Subcutaneous abdominal adipose tissue (tissue), 5 donors: Measurements from ENCODE around the gene H3-3A.

Source experiments
- H3K27ac ChIP-seq: one replicate; pipeline ENCODE4 v1.7.0; 2013; ENCODE audit warnings: low read depth, mild to moderate bottlenecking, inconsistent platforms, low read length, moderate library complexity
- H3K27me3 ChIP-seq, 5 donors: one replicate each; pipeline ENCODE4 v1.7.0; 2013; ENCODE audit warnings: low read length in 5 of 5, inconsistent platforms in 1 of 5; ENCODE audit not compliant: control insufficient read depth in 5 of 5, insufficient read depth in 4 of 5
- H3K36me3 ChIP-seq, 5 donors: one replicate each; pipeline ENCODE4 v1.7.0; 2013; ENCODE audit warnings: low read length in 5 of 5; ENCODE audit not compliant: control insufficient read depth in 5 of 5, insufficient read depth in 5 of 5
- H3K4me1 ChIP-seq, 5 donors: one replicate each; pipeline ENCODE4 v1.7.0; 2013; ENCODE audit warnings: low read length in 5 of 5, mild to moderate bottlenecking in 3 of 5, moderate library complexity in 1 of 5; ENCODE audit not compliant: control insufficient read depth in 5 of 5, insufficient read depth in 5 of 5
- H3K4me3 ChIP-seq, 5 donors: one replicate each; pipeline ENCODE4 v1.7.0; 2013; ENCODE audit warnings: low read length in 5 of 5, low read depth in 1 of 5
- H3K9ac ChIP-seq, 5 donors: one replicate each; pipeline ENCODE4 v1.7.0; 2013; ENCODE audit warnings: low read length in 5 of 5, mild to moderate bottlenecking in 4 of 5, moderate library complexity in 3 of 5
- H3K9me3 ChIP-seq, 5 donors: one replicate each; pipeline ENCODE4 v1.7.0; 2013; ENCODE audit warnings: low read length in 5 of 5; ENCODE audit not compliant: control insufficient read depth in 5 of 5
- donor health status: healthy.
- donor health status: healthy.
- donor health status: healthy.
- donor health status: healthy.
- donor health status: healthy.

The H3-3A gene

DNA sequence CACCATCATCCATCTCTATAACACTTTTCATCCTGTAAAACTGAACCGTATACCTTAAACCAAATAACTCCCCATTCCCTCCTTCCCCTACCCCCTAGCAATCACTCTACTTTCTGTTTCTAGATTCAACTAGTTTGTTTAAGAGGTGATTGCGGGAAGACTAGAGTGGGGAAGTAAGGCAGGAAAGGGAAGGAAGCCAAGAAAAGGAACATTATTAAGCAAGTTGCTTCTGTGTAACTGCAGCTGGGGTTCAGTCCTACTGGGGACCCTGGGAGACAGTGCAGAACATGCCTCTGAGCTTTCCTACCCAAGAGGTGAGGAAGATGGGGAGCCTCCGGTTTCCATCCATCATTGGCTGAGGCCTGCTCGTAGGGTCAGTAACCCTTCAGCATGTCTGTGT is 28.9 kb upstream of the H3-3A start:
- Histone ChIP-seq H3K9me3 (no peaks in the 10 kb centered on the region), H3K9ac (no peak overlapping the region), H3K4me3 (peak overlapping the region in 1 of 5 donors; percentile 7), H3K27ac (no peak overlapping the region), H3K27me3 (no peaks in the 10 kb centered on the region), H3K36me3 (no peaks in the 10 kb centered on the region), H3K4me1 (peaks cover 5 to 13% (median 8%) of the 10 kb centered on the region in 5 donors)

- Histone ChIP-seq H3K27ac (peak overlapping the region; percentile 24), H3K4me3 (peak overlapping the region in 1 of 5 donors; percentile 7), H3K9ac (no peak overlapping the region), H3K9me3 (no peaks in the 10 kb centered on the region), H3K27me3 (no peaks in the 10 kb centered on the region), H3K36me3 (no peaks in the 10 kb centered on the region), H3K4me1 (peaks cover 5 to 12% (median 8%) of the 10 kb centered on the region in 5 donors)
Observed at GRCh38 chr1:226033991-226034390, 28.5 kb upstream of the H3-3A start.

- Histone ChIP-seq H3K4me3 (no peak overlapping the region), H3K9me3 (no peaks in the 10 kb centered on the region), H3K4me1 (peaks cover 5 to 12% (median 8%) of the 10 kb centered on the region in 5 donors), H3K9ac (peak overlapping the region in 1 of 5 donors; percentile 20), H3K27ac (peak overlapping the region; percentile 24), H3K36me3 (no peaks in the 10 kb centered on the region), H3K27me3 (no peaks in the 10 kb centered on the region)
Observed at GRCh38 chr1:226034482-226034881, 28.0 kb upstream of the H3-3A start.

- no peaks in the 10 kb centered on the region for H3K9me3 ChIP-seq
- no peak overlapping the region for H3K9ac ChIP-seq
- H3K27ac ChIP-seq = no peak overlapping the region
- H3K27me3 ChIP-seq = no peaks in the 10 kb centered on the region
- peaks cover 5 to 12% (median 8%) of the 10 kb centered on the region in 5 donors for H3K4me1 ChIP-seq
- H3K36me3 ChIP-seq = no peaks in the 10 kb centered on the region
- no peak overlapping the region for H3K4me3 ChIP-seq
Observed at GRCh38 chr1:226035915-226036314, 26.6 kb upstream of the H3-3A start.

- H3K4me1 ChIP-seq = peaks cover 5 to 10% (median 6%) of the 10 kb centered on the region in 5 donors
- H3K27ac ChIP-seq = no peak overlapping the region
- H3K9ac ChIP-seq = no peak overlapping the region
- no peaks in the 10 kb centered on the region for H3K9me3 ChIP-seq
- H3K4me3 ChIP-seq = no peak overlapping the region
- no peaks in the 10 kb centered on the region for H3K27me3 ChIP-seq
- no peaks in the 10 kb centered on the region for H3K36me3 ChIP-seq
Observed at GRCh38 chr1:226038661-226039060, 23.9 kb upstream of the H3-3A start.

GRCh38 chr1:226041419-226041818 is 21.1 kb upstream of the H3-3A start:
- Histone ChIP-seq H3K36me3 (peaks cover 0 to 3% (median 0%) of the 10 kb centered on the region in 5 donors), H3K27me3 (no peaks in the 10 kb centered on the region), H3K27ac (no peak overlapping the region), H3K9me3 (no peaks in the 10 kb centered on the region), H3K4me1 (no peaks in the 10 kb centered on the region), H3K4me3 (no peak overlapping the region), H3K9ac (no peak overlapping the region)

GRCh38 chr1:226044514-226045101 is 17.9 kb upstream of the H3-3A start:
- peaks cover 0 to 10% (median 0%) of the 10 kb centered on the region in 5 donors for H3K4me1 ChIP-seq
- H3K27me3 ChIP-seq = no peaks in the 10 kb centered on the region
- no peaks in the 10 kb centered on the region for H3K9me3 ChIP-seq
- no peak overlapping the region for H3K4me3 ChIP-seq
- H3K27ac ChIP-seq = no peak overlapping the region
- no peak overlapping the region for H3K9ac ChIP-seq
- H3K36me3 ChIP-seq = peaks cover 0 to 3% (median 0%) of the 10 kb centered on the region in 5 donors

- Histone ChIP-seq H3K9me3 (no peaks in the 10 kb centered on the region), H3K27me3 (no peaks in the 10 kb centered on the region), H3K36me3 (peaks cover 0 to 3% (median 0%) of the 10 kb centered on the region in 5 donors), H3K4me3 (no peak overlapping the region), H3K27ac (no peak overlapping the region), H3K9ac (no peak overlapping the region), H3K4me1 (peaks cover 0 to 10% (median 0%) of the 10 kb centered on the region in 5 donors)
Observed at GRCh38 chr1:226046240-226046639, 16.3 kb upstream of the H3-3A start.

DNA sequence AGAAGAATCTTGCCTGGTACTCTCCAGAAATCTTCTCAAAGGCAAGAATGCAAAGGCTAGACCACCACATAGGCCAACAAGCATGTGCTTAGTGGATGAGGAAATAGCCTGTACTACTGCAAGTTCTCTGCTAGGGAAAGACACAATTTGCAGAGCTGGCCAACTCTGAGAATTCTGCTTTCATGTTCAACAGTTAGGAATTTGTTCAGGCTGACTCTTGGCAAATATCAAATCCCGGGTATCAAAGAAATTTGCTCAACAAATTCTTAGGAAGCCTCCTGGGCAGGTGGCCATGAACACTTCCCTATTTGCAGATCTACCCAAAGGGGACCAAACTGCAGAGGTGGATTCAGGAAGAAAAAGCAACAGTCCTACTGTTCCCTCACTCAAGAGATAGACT is 15.0 kb upstream of the H3-3A start:
- no peak overlapping the region for H3K9ac ChIP-seq

DNA sequence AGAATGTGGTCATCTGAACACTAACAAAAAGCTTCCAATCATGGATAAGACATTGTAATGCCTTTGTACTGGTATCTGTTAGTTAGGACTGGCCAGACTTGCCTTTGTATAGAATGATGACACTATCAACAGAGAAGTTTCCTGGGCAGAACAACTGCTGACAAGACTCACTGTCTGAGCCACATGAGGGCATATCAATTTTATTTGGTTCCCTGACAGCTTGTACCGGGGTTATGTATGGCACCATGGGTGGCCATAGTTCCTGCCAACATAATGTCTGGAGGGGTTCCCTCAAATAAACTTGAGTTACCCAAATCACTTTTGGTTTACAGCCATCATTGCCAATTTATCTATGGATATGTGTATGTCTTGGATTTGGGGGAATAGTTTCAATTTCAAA is 13.6 kb upstream of the H3-3A start:
- H3K9me3 ChIP-seq = no peaks in the 10 kb centered on the region
- peaks cover 0 to 6% (median 0%) of the 10 kb centered on the region in 5 donors for H3K36me3 ChIP-seq
- no peak overlapping the region for H3K9ac ChIP-seq
- no peaks in the 10 kb centered on the region for H3K27me3 ChIP-seq
- H3K4me3 ChIP-seq = no peak overlapping the region
- H3K27ac ChIP-seq = no peak overlapping the region
- peaks cover 0 to 10% (median 0%) of the 10 kb centered on the region in 5 donors for H3K4me1 ChIP-seq

More for the DNA sequence above, 15.0 kb upstream of the H3-3A start:
- Histone ChIP-seq H3K27me3 (no peaks in the 10 kb centered on the region), H3K9me3 (no peaks in the 10 kb centered on the region), H3K27ac (no peak overlapping the region), H3K4me3 (no peak overlapping the region), H3K36me3 (peaks cover 0 to 6% (median 0%) of the 10 kb centered on the region in 5 donors), H3K4me1 (peaks cover 0 to 10% (median 0%) of the 10 kb centered on the region in 5 donors)
